Nephron progenitor cell (in vitro differentiated cells): ENCODE results near the gene PRIMA1.

Source experiments
- DNase-seq: peaks from one replicate; pipeline ENCODE4 v3.0.0; 2021
- H3K27ac Mint-ChIP-seq: 2 replicates; pipeline ENCODE4 v1.8.0; 2021; ENCODE audit warnings: mild to moderate bottlenecking, moderate library complexity, mixed read lengths
- H3K27me3 Mint-ChIP-seq: 2 replicates; pipeline ENCODE4 v1.8.0; 2021; ENCODE audit warnings: mild to moderate bottlenecking, low read depth, mixed read lengths; ENCODE audit not compliant: poor library complexity
- H3K36me3 Mint-ChIP-seq: 2 replicates; pipeline ENCODE4 v1.8.0; 2021; ENCODE audit warnings: low read depth, mixed read lengths
- H3K4me1 Mint-ChIP-seq: 2 replicates; pipeline ENCODE4 v1.8.0; 2021; ENCODE audit warnings: mixed read lengths
- H3K4me3 Mint-ChIP-seq: 2 replicates; pipeline ENCODE4 v1.8.0; 2021; ENCODE audit warnings: mild to moderate bottlenecking, moderate library complexity, mixed read lengths
- H3K9me3 Mint-ChIP-seq: 2 replicates; pipeline ENCODE4 v1.8.0; 2021; ENCODE audit warnings: mild to moderate bottlenecking, moderate library complexity, mixed read lengths
- CTCF ChIP-seq: fragments of 200-600 bp; sonication (generic); IDR thresholded peaks from 2 replicates; pipeline ENCODE4 v1.5.0; 2021; ENCODE audit warnings: antibody characterized with exemption

Gene PRIMA1

GRCh38 chr14:93691042-93691780 is 97.1 kb downstream of the PRIMA1 start:
- H3K27ac Mint-ChIP-seq, result no peak overlapping the region
- peaks cover 9% of the 10 kb centered on the region for H3K27me3 Mint-ChIP-seq
- H3K4me1 Mint-ChIP-seq, result peaks cover 36% of the 10 kb centered on the region
- DNase-seq, result no peak
- H3K9me3 Mint-ChIP-seq, result no peaks in the 10 kb centered on the region
- no peak overlapping the region for H3K4me3 Mint-ChIP-seq
- no peaks in the 10 kb centered on the region for H3K36me3 Mint-ChIP-seq
- TF ChIP-seq CTCF, result no peak

GRCh38 chr14:93690146-93690545 is 98.1 kb downstream of the PRIMA1 start:
- no peak for TF ChIP-seq CTCF
- Mint-ChIP-seq H3K36me3 (no peaks in the 10 kb centered on the region), H3K4me1 (peaks cover 46% of the 10 kb centered on the region), H3K27me3 (peaks cover 10% of the 10 kb centered on the region), H3K27ac (no peak overlapping the region), H3K4me3 (no peak overlapping the region), H3K9me3 (no peaks in the 10 kb centered on the region)
- no peak for DNase-seq

GRCh38 chr14:93688820-93689219 is 99.5 kb downstream of the PRIMA1 start:
- Mint-ChIP-seq H3K9me3 (no peaks in the 10 kb centered on the region), H3K36me3 (no peaks in the 10 kb centered on the region), H3K27ac (no peak overlapping the region), H3K27me3 (peaks cover 10% of the 10 kb centered on the region), H3K4me3 (no peak overlapping the region), H3K4me1 (peaks cover 53% of the 10 kb centered on the region)
- DNase-seq, result no peak
- no peak for TF ChIP-seq CTCF

- Mint-ChIP-seq H3K27me3 (peaks cover 10% of the 10 kb centered on the region), H3K4me3 (peak overlapping the region; percentile 13)
Measured at GRCh38 chr14:93688239-93688666, 100.0 kb downstream of the PRIMA1 start.

DNA sequence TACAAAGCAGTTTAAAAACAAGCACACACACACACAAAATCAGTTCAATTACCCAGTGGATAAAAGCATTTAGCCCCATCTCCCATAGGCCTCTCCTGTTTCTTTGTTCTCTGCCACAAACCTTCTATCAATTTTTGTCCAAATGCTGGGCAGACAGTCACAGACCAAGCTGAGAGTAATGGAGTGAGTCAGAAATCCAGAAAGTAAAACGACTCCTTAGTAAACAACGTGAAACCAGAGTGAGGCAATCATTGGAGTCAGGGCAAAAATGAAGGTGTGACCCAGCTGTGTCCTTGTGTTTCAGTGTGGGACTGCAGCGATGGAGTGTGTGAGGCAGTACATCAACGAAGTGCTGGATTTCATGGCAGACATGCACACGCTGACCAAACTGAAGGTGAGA is 102.0 kb downstream of the PRIMA1 start:
- DNase-seq, result no peak
- Mint-ChIP-seq H3K36me3 (no peaks in the 10 kb centered on the region), H3K27ac (peak overlapping the region; percentile 40), H3K4me3 (no peak overlapping the region), H3K4me1 (peaks cover 53% of the 10 kb centered on the region), H3K9me3 (no peaks in the 10 kb centered on the region), H3K27me3 (peaks cover 10% of the 10 kb centered on the region)
- no peak for TF ChIP-seq CTCF

More at GRCh38 chr14:93688239-93688666, 100.0 kb downstream of the PRIMA1 start:
- DNase-seq, result no peak
- TF ChIP-seq CTCF, result no peak
- Mint-ChIP-seq H3K4me1 (peaks cover 53% of the 10 kb centered on the region), H3K27ac (no peak overlapping the region), H3K36me3 (no peaks in the 10 kb centered on the region), H3K9me3 (no peaks in the 10 kb centered on the region)
